ENCODE results near the gene BRME1.

DNA sequence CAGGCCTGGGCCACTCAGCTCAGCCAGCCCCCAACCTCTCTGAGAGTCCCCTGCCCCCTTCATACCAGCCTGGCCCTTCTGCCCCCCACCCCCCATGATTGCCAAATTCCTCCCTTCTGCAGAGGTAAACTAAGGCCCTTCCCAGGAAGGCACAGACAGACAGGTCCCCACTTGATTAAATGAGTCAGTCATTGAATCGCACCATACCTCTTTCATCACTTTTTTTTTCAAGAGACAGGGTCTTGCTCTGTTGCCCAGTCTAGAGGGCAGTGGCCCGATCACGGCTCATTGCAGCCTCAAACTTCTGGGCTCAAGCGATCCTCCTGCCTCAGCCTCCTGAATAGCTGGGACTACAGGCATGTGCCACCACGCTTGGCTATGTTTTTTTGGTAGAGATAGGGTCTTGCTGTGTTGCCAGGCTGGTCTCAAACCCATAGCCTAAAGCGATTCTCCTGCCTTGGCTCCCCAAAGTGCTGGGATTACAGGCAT, 26.3 kb upstream of the BRME1 start:
- TF ChIP-seq, protein P1, sequence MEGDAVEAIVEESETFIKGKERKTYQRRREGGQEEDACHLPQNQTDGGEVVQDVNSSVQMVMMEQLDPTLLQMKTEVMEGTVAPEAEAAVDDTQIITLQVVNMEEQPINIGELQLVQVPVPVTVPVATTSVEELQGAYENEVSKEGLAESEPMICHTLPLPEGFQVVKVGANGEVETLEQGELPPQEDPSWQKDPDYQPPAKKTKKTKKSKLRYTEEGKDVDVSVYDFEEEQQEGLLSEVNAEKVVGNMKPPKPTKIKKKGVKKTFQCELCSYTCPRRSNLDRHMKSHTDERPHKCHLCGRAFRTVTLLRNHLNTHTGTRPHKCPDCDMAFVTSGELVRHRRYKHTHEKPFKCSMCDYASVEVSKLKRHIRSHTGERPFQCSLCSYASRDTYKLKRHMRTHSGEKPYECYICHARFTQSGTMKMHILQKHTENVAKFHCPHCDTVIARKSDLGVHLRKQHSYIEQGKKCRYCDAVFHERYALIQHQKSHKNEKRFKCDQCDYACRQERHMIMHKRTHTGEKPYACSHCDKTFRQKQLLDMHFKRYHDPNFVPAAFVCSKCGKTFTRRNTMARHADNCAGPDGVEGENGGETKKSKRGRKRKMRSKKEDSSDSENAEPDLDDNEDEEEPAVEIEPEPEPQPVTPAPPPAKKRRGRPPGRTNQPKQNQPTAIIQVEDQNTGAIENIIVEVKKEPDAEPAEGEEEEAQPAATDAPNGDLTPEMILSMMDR (IDR thresholded peaks at IDR 0.05; ENCODE audit: low read depth, low read length, poor library complexity, severe bottlenecking): no peak
- no peak for TF ChIP-seq EZH2phosphoT487 (IDR thresholded peaks at IDR 0.05; ENCODE audit: borderline replicate concordance, low read length)

Measured in DOHH2 (cell line).